Prostate gland (tissue), 2 donors: Measurements from ENCODE around the gene CAD.

Experiments
- CTCF ChIP-seq, 4 experiments: fragments of 200-600 bp in 2 of 4; fragments of 450-650 bp in 2 of 4; sonication (generic) in 2 of 4; IDR thresholded peaks; 1 replicate in 3 of 4; 2 replicates in 1 of 4; pipeline ENCODE4 v1.5.1; 2016 to 2019; ENCODE audit warnings: antibody characterized with exemption in 4 of 4, mild to moderate bottlenecking in 2 of 4, moderate library complexity in 2 of 4
- POLR2A ChIP-seq: fragments of 450-650 bp; IDR thresholded peaks from one replicate; pipeline ENCODE4 v1.6.1; 2016; ENCODE audit warnings: antibody characterized with exemption, mild to moderate bottlenecking
- POLR2AphosphoS5 ChIP-seq: sonication (generic); formaldehyde crosslinking; IDR thresholded peaks from one replicate; pipeline ENCODE4 v1.6.1; 2017; ENCODE audit warnings: antibody characterized with exemption

DNA sequence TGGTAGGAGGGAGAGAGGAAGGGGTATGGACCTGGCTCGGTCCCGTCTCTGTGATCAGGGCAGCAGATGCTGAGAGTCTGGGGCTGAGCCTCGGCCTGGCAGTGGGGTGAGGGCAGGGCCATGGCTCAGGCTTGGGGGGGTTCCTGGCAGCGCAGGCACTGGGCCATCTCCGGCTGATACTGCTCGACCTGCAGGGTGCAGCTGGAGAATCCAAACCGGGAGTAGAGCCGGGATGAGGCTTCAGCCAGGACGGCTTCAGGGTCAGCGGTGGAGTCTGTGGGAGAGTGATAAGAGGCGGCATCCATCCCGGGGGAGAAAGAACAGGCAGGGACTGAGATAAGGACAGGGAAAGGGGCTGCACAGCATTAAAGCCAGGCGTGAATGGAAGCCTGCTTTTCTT lies 38.0 kb downstream of the CAD start:
- no peak for TF ChIP-seq CTCF (IDR thresholded peaks at IDR 0.05)
- TF ChIP-seq POLR2A: no peak
- TF ChIP-seq POLR2AphosphoS5: no peak
